ENCODE results near the gene RGS17. TPM values are rescaled to one million over a fixed set of nuclear protein-coding genes. Genes with fewer than 3 reads are reported as not detected.

The RGS17 gene
- total and polyA plus RNA-seq, 2 of the 13 experiments (the other 11 are each of a cell fraction or from before 2014, with no cell fraction given): 0.04 TPM; not detected in 1

DNA sequence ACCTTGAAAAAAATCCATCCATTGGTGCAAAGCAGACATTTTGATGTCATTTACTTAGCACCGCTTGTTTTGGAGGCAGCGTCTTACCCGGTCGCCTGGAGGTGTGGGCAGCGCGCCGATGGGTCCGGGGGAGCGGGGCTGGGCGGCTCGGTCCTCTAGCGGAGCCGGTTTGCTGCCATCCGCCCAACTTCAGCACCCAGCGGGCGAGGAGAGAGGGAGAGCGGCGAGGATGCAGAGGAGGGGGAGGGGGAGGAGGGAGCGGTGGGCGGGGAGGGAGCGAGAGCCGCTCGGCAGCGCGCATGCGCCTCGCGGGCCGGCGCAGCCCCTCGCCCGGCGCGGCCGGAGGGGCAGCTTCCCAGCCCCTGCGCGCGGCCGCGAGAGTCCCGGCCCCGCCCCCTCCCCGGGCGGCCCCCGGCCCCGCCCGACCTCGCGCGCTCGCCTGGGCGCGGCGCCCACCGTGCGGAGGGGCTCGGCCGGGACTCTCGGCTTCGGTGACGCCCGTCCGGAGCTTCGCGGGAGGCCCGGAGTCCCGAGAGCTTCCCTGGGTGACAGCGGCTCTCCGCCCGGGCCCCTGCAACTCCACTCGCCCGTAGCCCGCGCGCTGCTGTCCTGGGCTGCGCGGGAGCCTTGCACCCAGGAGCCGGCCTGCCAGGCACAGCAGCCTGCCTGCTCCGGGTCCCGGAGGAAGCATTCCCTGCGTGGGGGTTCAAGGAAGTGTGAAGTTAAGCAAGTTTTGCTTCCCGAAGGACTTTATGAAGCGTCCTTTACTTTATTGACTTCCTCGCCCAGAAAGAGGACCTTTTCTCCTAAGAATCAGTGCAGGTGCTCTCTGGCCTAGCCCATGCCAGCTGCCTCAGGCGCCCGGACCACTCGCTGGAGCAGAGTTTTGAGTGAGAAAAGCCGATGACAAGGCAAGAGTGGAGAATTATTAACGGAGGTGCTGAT is at the start of gene RGS17 (continued):
- TF ChIP-seq, protein P1, sequence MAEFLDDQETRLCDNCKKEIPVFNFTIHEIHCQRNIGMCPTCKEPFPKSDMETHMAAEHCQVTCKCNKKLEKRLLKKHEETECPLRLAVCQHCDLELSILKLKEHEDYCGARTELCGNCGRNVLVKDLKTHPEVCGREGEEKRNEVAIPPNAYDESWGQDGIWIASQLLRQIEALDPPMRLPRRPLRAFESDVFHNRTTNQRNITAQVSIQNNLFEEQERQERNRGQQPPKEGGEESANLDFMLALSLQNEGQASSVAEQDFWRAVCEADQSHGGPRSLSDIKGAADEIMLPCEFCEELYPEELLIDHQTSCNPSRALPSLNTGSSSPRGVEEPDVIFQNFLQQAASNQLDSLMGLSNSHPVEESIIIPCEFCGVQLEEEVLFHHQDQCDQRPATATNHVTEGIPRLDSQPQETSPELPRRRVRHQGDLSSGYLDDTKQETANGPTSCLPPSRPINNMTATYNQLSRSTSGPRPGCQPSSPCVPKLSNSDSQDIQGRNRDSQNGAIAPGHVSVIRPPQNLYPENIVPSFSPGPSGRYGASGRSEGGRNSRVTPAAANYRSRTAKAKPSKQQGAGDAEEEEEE (CRISPR knock-in tag; IDR thresholded peaks at IDR 0.05; ENCODE audit: borderline replicate concordance): no peak
- TF ChIP-seq ARNT (IDR thresholded peaks at IDR 0.05) (no peak), ZNF30 (CRISPR knock-in tag; IDR thresholded peaks at IDR 0.05) (no peak), ZNF724P (CRISPR knock-in tag; IDR thresholded peaks at IDR 0.05; ENCODE audit: borderline replicate concordance) (0 out of 2 replicates have a peak, but pooled peaks have one; percentile 19), ISX (CRISPR knock-in tag; conservative IDR thresholded peaks at IDR 0.05) (no peak), SMC3 (IDR thresholded peaks at IDR 0.05; ENCODE audit: low read length) (no peak), SCMH1 (CRISPR knock-in tag; IDR thresholded peaks at IDR 0.05; ENCODE audit: borderline replicate concordance) (no peak), NAIF1 (CRISPR knock-in tag; IDR thresholded peaks at IDR 0.05; ENCODE audit: borderline replicate concordance) (no peak), ZNF331 (CRISPR knock-in tag; IDR thresholded peaks at IDR 0.05) (no peak), RARG (CRISPR knock-in tag; IDR thresholded peaks at IDR 0.05; ENCODE audit: low read depth) (no peak), MXD4 (CRISPR knock-in tag; IDR thresholded peaks at IDR 0.05) (no peak), RFX5 (IDR thresholded peaks at IDR 0.05; ENCODE audit: low read depth, low read length) (no peak)
- TF ChIP-seq, protein P2, sequence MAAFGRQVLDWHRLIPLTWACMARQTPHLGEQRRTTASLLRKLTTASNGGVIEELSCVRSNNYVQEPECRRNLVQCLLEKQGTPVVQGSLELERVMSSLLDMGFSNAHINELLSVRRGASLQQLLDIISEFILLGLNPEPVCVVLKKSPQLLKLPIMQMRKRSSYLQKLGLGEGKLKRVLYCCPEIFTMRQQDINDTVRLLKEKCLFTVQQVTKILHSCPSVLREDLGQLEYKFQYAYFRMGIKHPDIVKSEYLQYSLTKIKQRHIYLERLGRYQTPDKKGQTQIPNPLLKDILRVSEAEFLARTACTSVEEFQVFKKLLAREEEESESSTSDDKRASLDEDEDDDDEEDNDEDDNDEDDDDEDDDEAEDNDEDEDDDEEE (CRISPR knock-in tag; IDR thresholded peaks at IDR 0.05): no peak
- TF ChIP-seq, protein P3, sequence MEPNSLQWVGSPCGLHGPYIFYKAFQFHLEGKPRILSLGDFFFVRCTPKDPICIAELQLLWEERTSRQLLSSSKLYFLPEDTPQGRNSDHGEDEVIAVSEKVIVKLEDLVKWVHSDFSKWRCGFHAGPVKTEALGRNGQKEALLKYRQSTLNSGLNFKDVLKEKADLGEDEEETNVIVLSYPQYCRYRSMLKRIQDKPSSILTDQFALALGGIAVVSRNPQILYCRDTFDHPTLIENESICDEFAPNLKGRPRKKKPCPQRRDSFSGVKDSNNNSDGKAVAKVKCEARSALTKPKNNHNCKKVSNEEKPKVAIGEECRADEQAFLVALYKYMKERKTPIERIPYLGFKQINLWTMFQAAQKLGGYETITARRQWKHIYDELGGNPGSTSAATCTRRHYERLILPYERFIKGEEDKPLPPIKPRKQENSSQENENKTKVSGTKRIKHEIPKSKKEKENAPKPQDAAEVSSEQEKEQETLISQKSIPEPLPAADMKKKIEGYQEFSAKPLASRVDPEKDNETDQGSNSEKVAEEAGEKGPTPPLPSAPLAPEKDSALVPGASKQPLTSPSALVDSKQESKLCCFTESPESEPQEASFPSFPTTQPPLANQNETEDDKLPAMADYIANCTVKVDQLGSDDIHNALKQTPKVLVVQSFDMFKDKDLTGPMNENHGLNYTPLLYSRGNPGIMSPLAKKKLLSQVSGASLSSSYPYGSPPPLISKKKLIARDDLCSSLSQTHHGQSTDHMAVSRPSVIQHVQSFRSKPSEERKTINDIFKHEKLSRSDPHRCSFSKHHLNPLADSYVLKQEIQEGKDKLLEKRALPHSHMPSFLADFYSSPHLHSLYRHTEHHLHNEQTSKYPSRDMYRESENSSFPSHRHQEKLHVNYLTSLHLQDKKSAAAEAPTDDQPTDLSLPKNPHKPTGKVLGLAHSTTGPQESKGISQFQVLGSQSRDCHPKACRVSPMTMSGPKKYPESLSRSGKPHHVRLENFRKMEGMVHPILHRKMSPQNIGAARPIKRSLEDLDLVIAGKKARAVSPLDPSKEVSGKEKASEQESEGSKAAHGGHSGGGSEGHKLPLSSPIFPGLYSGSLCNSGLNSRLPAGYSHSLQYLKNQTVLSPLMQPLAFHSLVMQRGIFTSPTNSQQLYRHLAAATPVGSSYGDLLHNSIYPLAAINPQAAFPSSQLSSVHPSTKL (CRISPR knock-in tag; IDR thresholded peaks at IDR 0.05): no peak
- TF ChIP-seq, protein P4, sequence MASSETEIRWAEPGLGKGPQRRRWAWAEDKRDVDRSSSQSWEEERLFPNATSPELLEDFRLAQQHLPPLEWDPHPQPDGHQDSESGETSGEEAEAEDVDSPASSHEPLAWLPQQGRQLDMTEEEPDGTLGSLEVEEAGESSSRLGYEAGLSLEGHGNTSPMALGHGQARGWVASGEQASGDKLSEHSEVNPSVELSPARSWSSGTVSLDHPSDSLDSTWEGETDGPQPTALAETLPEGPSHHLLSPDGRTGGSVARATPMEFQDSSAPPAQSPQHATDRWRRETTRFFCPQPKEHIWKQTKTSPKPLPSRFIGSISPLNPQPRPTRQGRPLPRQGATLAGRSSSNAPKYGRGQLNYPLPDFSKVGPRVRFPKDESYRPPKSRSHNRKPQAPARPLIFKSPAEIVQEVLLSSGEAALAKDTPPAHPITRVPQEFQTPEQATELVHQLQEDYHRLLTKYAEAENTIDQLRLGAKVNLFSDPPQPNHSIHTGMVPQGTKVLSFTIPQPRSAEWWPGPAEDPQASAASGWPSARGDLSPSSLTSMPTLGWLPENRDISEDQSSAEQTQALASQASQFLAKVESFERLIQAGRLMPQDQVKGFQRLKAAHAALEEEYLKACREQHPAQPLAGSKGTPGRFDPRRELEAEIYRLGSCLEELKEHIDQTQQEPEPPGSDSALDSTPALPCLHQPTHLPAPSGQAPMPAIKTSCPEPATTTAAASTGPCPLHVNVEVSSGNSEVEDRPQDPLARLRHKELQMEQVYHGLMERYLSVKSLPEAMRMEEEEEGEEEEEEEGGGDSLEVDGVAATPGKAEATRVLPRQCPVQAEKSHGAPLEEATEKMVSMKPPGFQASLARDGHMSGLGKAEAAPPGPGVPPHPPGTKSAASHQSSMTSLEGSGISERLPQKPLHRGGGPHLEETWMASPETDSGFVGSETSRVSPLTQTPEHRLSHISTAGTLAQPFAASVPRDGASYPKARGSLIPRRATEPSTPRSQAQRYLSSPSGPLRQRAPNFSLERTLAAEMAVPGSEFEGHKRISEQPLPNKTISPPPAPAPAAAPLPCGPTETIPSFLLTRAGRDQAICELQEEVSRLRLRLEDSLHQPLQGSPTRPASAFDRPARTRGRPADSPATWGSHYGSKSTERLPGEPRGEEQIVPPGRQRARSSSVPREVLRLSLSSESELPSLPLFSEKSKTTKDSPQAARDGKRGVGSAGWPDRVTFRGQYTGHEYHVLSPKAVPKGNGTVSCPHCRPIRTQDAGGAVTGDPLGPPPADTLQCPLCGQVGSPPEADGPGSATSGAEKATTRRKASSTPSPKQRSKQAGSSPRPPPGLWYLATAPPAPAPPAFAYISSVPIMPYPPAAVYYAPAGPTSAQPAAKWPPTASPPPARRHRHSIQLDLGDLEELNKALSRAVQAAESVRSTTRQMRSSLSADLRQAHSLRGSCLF (CRISPR knock-in tag; IDR thresholded peaks at IDR 0.05; ENCODE audit: borderline replicate concordance): no peak
- TF ChIP-seq, protein P5, sequence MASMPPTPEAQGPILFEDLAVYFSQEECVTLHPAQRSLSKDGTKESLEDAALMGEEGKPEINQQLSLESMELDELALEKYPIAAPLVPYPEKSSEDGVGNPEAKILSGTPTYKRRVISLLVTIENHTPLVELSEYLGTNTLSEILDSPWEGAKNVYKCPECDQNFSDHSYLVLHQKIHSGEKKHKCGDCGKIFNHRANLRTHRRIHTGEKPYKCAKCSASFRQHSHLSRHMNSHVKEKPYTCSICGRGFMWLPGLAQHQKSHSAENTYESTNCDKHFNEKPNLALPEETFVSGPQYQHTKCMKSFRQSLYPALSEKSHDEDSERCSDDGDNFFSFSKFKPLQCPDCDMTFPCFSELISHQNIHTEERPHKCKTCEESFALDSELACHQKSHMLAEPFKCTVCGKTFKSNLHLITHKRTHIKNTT (CRISPR knock-in tag; IDR thresholded peaks at IDR 0.05): no peak
